NCI-H345 (cell line): ENCODE data around the gene WWC2.
A peak's percentile ranks its signal among the peaks of the same experiment; 100 is the strongest.

Experiments
- DNase-seq: peaks from one replicate; lab custom pipeline; 2025; lab: John Stamatoyannopoulos, UW

WWC2 gene

DNA sequence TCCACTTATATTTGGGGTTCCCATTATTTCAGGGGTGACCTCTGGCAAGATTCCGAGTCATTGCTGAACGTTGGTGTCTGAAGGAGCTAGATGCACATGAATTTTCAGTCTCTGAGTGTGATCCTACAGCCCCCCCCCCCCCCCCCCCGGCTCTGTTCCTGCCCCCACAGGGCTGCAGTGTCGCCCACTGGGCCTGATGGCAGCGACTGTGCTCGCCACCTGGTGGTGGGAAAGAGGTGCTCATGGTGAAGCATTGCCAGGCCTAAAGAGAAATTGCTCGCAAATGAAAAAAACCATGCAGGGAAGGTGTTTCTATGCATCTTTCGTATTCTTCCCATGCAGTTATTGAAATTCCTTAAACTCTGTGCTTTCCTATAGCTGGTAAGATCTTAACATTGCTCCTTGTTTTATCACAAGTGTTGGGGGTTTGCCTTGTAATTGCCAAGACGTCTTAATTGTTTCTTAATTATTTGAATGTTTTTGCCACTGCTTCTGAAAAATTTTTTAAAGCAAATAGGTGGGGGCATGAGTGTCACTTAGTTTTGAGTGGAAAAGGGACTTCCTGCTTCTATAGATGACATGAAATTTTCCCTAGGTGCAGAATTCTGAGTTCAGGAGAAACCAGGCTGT lies 157.8 kb downstream of the WWC2 start:
- peak; percentile 20 for DNase-seq

DNA sequence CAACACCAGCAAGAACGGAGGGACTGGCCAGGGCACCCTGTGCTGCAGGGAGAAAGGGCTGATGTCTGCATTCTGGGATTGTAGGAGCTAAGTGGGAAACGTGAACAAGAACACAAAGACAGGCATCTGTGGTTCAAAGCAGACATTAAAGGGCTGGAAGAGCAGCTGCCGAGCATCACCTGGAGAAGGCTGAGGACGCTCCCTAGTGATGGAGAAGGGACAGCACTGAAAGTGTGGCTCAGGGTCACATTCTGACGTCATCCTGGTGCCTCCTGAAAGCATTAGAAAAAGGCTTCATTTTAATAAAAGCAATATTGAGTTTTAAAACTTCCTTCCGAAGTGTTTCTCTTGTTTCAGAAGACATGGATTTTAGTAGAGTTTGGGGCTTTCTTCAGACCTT lies 158.8 kb downstream of the WWC2 start:
- no peak for DNase-seq

DNA sequence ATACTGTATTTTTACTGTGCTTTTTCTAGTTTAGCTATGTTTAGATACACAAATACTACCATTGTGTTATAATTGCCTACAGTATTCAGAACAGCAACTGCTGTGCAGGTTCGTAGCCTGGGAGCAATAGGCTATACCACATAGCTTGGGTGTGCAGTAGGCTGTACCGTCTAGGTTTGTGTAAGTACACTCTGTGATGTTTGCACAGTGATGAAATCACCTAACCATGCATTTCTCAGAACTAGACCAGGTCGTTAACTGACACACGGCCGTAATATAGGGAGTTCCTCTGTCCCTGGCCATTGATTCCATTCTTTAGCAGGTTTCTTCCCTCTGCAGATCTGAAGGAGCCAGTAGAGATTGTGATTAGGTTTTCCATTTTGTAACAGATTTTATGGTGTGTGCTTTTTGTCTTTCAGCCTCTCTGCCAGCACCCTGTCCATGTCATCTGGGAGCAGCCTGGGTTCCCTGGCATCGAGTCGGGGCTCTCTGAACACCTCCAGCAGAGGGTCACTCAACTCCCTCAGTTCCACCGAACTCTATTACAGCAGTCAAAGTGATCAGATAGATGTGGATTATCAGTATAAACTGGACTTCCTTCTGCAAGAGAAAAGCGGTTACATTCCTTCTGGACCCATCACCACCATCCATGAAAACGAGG lies 161.6 kb downstream of the WWC2 start:
- no peak for DNase-seq

DNA sequence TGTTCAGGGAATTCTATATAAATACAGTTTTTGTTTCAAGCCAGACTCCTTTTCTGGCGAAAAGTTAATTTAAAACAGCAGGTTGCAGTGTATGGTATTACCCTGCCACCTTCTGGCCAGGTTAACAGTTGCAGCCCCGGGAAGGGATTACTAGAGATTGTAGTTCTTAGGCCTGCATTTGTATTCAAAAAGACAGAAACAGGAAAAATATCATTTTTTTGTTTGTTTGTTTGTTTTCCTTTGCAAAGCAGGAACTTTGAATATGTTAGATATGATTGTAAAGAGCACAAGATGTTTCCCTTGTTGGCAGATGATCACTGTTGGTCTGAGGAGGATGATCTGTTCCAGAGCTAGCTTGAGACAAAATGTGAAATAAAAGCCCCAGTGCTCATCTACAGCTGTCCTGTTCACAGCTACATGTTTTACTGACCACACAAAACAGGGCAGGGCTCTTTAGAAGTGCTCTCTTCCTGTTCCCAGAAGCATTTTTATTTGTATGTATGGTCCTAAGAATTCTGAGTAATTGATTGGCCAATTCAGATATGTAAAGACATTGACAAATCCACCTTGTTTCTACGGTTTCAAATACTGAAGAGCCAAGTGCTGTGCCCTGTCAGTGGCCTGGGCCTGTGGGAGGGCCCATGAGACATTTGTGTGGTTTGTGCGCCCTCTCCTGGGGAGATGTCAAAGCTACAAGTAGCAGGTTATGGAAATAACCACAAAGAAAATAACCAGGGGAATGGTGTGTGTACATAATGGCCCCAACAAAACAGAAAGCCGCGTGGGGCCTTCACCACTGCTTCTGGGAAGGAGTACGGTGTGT lies 163.1 kb downstream of the WWC2 start:
- peak; percentile 62 for DNase-seq

DNA sequence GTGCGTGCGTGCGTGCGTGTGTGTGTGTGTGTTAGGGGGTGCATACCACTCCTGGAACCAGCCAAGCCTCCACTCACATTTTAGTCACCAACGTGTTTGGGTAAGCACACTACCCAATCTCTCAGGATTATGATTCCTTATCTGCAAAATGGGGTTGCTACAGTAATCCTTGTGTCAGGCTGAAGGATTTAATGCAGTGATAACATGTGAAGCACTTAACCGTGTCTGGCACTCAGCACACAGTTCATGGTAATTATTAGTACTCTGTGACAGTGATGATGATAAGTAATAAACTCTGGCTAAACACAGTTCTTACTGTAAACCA lies 163.7 kb downstream of the WWC2 start:
- DNase-seq = no peak

DNA sequence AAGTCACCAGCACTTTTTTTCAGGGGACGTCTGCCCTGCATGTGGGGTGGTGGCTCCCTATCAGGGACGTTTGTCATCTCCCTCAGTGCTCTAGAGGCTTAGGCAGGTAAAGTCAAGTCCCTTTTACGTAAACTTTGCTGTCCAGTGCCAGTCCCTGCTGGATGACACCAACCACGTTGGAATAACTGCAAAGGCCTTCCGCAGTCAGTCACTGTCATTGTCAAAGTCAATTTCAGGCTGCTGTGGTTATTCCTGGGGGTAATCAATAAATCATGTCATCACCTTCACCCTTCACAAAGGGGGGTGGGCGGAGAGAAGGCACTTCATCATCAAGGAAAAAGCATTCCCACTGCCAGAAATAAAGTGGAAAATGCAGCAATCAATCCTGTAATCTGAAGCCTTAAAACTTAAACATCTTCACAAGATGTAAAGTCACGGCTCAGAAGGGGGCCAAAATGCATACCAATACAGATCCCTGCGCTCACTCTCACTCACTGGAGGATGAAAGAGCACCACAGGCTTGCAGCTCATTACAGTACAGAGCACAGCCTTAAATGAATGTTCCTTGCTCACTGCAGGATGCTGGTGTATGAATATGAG lies 164.8 kb downstream of the WWC2 start:
- DNase-seq = no peak

DNA sequence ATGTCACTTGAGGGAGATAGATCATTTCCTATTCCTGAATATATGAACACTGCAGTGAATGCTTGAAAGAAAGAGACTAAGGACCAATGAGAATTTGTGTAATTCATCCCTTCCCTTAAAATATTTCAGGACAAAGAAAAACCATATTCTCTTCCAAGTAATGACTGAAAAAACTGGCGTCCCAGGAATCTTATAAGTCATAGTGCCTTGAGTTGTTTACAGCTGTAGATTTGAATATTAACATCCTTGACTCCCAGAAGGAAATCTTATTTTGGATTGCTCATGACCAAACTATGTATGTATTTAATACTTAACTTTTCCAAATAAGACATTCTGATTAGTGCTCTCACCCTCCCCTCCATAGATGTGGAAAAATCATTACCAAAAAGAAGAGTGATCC lies 165.6 kb downstream of the WWC2 start:
- DNase-seq = no peak

DNA sequence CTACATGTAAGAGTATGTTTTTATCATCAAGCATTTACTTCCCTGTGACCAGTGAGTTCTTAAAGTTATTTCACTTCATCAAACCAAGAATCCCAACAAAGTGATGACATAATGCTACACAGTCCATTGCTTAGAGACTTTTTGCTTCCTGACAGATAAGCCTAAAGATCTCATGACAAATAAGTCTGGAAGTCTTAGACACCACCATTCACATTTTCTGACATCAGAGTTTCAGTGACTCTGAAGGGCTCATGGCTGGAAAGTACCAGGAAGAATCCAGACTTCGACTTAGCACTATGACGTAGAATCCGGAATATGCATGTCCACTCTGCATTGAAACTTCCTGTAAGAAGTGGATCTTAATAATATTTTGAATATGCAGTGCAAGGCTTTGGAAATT lies 167.3 kb downstream of the WWC2 start:
- DNase-seq = no peak

DNA sequence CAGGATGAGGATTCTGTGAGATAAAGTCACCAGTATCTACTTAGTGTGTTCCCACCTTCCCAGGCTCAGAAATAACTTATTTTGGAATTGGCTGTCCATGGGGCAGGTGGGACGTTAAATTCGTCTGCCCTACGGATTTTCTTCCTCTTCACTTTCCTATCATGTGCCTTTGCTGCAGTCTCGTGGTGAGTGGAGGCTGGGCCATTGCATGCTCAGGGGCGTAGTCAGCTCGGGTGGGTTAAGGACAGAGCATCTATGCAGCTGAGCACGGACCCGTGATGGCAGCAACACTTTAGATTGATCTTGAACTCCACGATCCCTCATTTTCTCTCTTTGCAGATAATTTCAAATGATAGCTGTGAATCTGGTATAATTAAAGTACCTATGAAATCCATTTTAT lies 169.5 kb downstream of the WWC2 start:
- no peak for DNase-seq

DNA sequence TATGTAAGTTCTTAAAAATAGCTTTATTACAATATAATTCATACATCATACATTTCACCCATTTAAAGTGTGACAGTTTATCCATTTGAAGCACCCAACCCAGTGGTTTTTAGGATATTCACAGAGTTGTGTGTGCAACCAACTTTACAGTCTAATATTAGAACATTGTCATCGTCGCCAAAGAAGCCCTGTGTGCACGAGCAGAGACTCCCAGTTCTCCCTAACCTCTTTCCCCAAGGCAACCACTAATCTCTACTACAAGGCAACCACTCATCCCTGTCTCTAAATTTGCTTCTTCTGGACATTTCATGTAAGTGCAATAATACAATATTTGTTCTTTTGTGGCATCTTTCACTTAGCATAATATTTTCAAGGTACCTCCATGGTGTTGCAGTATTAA lies 173.3 kb downstream of the WWC2 start:
- no peak for DNase-seq

DNA sequence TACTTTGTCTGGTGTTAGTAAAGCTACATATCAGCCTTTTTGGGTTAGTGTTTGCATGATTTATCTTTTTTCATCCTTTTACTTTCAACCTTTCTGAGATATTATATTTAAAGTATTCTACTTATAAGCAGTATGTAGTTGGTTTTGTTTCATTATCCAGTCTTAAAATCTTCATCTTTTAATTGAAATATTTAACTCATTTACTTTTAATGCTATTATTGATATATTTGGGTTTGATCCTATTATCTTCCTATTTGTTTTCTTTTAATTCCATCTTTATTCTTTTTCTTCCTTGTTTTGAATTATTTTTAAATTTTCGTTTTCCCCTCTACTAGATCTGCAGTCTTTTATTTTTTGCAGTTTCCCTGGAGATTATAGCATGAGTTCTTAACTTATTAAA lies 177.0 kb downstream of the WWC2 start:
- no peak for DNase-seq

DNA sequence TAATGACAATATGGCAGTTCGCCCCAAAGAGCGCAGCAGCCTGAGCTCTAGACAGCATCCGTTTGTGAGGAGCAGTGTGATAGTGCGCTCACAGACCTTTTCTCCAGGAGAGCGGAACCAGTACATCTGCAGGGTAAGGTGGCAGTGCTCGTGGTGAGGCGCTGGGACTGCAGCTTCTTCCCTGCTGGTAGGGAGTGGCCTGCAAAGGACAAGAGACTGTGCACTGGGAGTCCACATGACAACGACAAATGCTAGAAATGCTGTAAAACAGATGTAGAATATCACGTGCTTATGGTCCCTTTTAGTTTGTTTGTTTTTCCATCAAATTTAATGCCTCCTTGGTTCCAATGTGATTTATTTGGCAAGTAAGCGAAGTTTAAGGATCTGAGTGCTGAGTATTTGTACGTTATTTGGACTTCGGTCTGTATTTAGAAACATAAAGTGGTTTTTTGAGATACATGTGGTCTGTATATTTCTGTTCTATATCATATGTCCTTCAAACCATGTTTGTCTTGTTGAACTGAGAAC lies 185.3 kb downstream of the WWC2 start:
- DNase-seq = peak; percentile 45

DNA sequence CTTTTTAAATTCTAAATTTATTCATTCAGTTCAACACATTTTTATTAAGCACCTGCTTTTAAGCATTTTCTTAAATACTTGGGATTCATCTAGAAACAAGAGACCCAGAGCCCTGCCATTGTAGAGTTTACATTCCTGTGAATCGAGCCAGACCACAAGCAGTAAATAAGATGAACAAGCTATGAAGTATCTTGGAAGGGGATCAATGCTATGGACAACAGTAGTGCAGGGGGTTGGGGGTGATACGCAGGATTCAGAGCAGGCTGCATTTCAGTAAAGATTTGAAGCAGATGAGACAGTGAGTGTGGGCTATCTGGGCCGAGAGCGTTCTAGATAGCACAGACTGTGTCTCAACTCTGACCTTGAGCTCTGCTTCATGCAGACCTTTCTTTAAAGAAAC lies 185.9 kb downstream of the WWC2 start:
- no peak for DNase-seq

DNA sequence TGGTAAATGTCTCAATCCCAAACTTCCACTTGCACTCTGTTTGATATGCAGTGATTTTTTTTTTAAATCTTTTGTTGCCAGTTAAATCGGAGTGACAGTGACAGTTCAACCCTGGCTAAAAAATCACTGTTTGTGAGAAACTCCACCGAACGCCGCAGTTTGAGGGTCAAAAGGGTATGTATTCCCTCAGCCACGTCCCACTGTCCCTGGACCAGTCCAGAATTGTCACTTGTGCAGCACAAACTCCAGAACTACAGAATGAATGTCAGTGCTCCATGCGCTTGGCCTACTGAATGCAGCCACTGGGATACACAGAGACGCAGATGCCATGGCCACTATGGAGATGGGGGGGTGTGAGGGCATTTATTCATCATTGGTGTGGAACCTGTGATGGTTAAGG lies 186.8 kb downstream of the WWC2 start:
- no peak for DNase-seq

DNA sequence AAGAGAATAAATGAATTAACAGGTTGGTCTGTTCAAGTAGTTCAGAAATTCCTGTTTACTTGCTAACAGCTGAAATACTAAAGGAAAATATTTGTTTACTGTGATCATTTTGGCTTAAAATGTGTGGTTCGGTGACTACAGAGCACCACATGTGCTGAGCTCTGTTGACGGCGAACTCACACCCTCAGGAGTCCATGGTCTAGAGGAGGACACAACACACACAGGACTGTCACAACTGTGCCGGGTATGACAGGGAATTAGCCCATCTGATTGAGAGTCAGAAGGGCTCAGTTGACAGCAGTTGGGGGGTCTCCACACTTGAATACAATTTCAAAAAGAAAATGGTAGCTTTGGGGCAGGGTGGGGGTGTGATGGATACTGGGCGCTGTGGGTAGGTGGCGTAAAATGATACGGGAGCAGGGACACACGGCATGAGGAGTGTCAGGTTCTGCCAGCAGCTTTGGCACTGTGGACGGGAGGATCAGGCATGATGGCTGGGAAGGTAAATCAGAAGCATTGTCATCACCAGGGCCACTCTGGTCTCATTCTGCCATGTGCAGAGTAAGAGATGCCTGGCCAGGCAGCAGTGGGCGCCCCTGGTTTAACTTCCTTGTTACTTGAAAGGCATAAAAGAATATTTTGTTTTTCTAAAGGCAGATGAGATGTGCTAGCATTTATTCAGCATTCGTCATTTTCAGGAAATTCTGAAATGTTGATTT lies 187.7 kb downstream of the WWC2 start:
- no peak for DNase-seq

DNA sequence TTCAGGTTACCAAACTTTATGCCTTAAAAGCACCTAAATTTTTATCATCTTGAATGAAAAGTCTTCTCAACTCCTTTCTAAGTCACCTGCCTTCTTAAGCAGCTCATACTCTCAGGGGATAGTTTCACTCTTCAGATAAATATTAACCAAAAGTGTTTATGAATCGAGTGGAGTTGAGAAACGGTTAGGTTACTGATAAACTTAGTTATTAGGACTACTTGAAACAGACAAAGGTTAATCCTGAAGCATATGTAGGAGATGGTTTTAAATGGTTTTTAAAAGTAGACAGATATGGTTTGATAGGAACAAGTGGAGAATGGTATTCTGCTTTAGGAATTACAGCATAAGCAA lies 188.2 kb downstream of the WWC2 start:
- no peak for DNase-seq

DNA sequence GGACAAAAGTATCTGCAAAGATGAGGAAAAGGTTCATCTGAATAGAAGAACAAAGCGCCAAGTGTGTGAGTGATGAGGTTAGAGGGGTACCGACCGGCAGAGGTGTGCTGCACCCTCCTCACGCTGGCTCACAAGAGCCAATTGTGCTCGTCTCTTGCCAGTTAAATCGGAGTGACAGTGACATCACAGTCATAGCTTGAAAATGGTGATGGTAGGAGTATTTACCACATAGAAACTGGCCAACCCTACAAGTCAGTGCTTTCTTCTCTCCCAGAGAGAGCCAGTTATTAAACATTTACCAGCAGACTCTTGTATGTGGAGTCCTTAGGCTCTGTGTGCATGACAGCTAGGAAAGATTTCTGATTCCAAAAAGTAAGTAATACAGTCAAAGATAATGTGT lies 188.6 kb downstream of the WWC2 start:
- DNase-seq = no peak

DNA sequence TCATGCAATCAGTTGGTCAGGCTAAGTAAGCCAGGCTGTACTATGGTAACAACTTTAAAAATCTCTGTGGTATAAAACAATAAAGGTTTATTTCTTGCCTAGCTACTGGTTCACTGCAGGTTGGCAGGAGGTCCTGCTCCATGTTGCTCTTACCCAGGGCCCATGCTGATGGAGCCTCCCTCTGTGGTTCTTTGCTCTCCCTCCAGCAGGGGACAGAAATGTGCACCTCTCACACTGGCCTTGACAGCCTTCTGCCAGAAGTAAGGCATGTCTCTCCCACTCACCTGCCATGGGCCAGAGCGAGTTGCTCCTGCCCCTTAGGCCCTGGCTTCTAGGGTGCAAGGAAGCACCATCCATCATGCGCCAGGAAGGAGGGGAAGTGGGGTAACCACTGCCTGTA lies 189.9 kb downstream of the WWC2 start:
- DNase-seq = no peak

DNA sequence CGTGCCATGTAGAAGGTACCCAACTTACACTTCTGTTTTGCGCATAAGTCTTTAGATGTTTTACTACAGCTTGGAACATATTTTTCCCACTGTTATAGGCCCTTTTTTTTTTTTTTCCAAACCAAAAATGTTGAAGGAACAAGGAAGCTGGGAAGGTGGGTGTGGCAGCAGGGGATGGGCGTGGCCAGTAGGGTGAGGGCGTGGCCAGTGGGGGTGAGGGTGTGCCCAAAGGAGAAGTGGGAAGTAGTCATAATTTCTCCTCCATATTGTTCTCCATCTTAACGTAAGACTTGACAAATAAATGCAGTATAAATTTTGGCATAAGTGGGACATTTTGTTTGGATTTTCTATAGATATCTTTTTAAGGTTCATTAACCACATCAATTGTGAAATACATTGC lies 190.6 kb downstream of the WWC2 start:
- DNase-seq = no peak

DNA sequence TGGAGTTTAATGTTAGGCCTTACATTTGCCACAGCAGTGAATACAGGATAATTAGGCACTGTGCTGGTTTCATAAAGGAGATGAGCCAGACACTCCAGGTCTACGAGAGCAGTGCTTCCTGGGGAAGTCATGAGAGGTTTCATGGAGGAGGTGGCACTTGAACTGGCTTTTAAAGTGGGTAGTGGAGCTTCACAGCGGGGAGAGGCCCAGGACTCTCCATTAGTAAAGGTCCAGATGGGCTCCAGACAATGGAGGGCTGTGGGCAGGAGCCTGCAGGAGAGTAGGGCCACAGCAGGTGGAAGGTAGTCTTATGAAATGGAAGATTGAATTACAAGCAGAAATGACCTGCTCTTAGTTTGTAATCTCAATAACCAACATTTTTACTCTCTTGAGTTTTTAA lies 192.0 kb downstream of the WWC2 start:
- DNase-seq = peak; percentile 70

DNA sequence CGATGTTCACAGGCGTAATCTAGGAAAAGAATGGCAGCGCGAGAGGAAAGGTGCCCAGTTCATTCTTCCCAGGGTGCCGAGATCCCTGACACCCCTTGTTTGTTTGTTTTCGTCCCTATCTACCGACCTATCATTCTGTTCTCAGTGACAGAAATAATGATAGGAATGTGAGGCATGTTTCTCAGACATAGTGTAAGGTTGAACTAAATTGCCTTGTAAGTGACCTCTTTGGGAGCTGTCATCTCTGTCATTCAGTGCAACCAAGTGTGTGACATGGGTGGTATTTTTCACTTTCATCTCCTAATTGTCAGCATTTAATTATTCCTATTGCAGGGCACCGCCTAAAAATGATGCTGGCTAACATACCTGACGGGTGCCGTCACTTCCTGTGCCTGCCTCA lies 196.7 kb downstream of the WWC2 start:
- no peak for DNase-seq

DNA sequence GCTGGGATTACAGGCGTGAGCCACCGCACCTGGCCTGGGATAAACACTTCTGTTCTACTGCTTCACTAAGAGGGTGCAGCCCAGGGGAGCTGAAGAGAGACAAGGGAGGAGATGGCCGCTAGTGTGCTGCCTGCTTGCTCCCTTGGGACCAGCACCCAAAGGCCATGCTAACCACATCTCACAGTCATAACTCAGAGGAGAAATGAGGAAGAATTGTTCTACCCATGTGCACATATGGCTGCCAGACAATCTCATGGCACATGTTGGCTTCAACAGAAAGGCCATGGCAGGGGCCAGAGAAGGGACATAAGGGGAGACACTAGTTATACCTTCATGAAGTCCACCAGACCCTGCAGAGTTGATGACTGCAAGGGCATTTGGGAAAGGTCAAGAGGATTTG lies 198.6 kb downstream of the WWC2 start:
- DNase-seq = no peak
